Coronary artery (tissue), 2 donors: ENCODE data around the gene FBLN1.

Experiments used
- DNase-seq: peaks from one replicate; pipeline ENCODE4 v3.0.0-alpha.2; 2017; ENCODE audit warnings: low spot score
- H3K27ac ChIP-seq, 2 donors: fragments of 200-600 bp; sonication (generic); one replicate each; pipeline ENCODE4 v1.5.1; 2016 to 2019
- H3K4me3 ChIP-seq: fragments of 200-600 bp; sonication (generic); 2 replicates; pipeline ENCODE4 v1.5.1; 2016; ENCODE audit warnings: mild to moderate bottlenecking, moderate library complexity
- CTCF ChIP-seq: fragments of 200-600 bp; sonication (generic); IDR thresholded peaks from one replicate; pipeline ENCODE4 v1.5.1; 2019; ENCODE audit warnings: antibody characterized with exemption

The FBLN1 gene

GRCh38 chr22:45496451-45496941, 6.2 kb upstream of the FBLN1 start:
- Histone ChIP-seq H3K27ac (peak overlapping the region in 1 of 2 donors; percentile 32), H3K4me3 (no peak overlapping the region)
- TF ChIP-seq CTCF: no peak
- DNase-seq: no peak

- no peak overlapping the region for H3K4me3 ChIP-seq
- no peak for DNase-seq
- peak overlapping the region in 1 of 2 donors; percentile 13 for H3K27ac ChIP-seq
- no peak for TF ChIP-seq CTCF
Observed at GRCh38 chr22:45497351-45498145, 5.1 kb upstream of the FBLN1 start.

- peak overlapping the region in 1 of 2 donors; percentile 19 for H3K27ac ChIP-seq
- TF ChIP-seq CTCF: no peak
- no peak overlapping the region for H3K4me3 ChIP-seq
- DNase-seq: no peak
Observed at GRCh38 chr22:45499746-45500145, 2.9 kb upstream of the FBLN1 start.

GRCh38 chr22:45503050-45503815, 550 bp downstream of the FBLN1 start:
- H3K27ac ChIP-seq: peak overlapping the region in 1 of 2 donors; percentile 81
- no peak for TF ChIP-seq CTCF
- no peak for DNase-seq
- H3K4me3 ChIP-seq: peak overlapping the region; percentile 78

GRCh38 chr22:45503816-45504372, 1.2 kb downstream of the FBLN1 start:
- DNase-seq: no peak
- peak overlapping the region in 1 of 2 donors; percentile 81 for H3K27ac ChIP-seq
- peak overlapping the region; percentile 78 for H3K4me3 ChIP-seq
- no peak for TF ChIP-seq CTCF

GRCh38 chr22:45504373-45505341, 2.0 kb downstream of the FBLN1 start:
- peak overlapping the region; percentile 78 for H3K4me3 ChIP-seq
- no peak for DNase-seq
- no peak for TF ChIP-seq CTCF
- H3K27ac ChIP-seq: peak overlapping the region in 1 of 2 donors; percentile 81
